ENCODE data around the gene CRELD1.
"Not testable (repeated sequence)": the region's sequence is repeated elsewhere in the genome, so short reads cannot be mapped to it uniquely, and the experiment has no call there.

CRELD1 gene

DNA sequence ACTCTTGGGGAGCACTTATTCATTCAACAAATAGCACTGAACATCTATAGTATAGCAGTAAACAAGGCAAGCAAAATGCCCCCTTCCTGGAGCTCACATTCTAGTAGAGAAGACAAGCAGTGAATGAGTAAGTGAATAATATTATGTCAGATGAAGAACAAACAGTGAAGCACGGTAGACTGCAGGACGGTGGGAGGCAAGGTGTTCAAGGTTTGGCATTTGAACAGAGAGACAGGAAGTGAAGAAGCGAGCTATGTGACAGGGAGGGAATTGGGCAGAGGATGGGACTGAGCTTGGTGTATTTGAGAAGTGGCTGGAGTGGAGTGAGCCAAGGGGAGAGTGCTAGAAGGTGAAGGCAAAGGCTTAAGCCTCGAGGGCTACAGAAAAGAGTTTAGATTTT, 1.4 kb downstream of the CRELD1 start:
- DNase-seq (ENCODE audit: low read depth in 2 of 2): no peak

DNA sequence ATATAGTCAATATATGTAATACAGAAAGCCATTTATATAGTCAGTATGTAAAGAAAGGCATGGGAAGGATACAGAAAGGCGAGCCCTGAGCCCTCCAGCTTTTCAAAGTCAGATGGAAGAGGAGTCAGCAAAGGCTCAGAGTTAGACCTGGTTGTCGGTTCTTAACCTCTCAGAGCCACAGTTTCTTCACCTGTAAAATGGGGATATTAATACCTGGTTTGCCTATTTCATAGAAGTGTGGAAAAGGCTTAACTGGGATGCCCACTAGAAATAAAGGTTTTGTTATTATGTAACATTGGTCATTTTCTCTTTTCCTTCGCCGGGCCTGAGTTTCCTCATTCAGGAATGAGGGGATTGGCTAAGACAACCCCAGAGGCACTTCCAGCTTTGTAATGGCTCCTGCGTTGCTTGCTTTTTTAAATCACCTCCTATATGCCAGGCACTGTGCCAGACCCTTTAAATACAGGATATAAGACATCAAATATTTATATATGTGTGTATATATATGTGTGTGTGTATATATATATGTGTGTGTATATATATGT, 2.4 kb downstream of the CRELD1 start:
- no peak for DNase-seq (ENCODE audit: low read depth in 2 of 2)

DNA sequence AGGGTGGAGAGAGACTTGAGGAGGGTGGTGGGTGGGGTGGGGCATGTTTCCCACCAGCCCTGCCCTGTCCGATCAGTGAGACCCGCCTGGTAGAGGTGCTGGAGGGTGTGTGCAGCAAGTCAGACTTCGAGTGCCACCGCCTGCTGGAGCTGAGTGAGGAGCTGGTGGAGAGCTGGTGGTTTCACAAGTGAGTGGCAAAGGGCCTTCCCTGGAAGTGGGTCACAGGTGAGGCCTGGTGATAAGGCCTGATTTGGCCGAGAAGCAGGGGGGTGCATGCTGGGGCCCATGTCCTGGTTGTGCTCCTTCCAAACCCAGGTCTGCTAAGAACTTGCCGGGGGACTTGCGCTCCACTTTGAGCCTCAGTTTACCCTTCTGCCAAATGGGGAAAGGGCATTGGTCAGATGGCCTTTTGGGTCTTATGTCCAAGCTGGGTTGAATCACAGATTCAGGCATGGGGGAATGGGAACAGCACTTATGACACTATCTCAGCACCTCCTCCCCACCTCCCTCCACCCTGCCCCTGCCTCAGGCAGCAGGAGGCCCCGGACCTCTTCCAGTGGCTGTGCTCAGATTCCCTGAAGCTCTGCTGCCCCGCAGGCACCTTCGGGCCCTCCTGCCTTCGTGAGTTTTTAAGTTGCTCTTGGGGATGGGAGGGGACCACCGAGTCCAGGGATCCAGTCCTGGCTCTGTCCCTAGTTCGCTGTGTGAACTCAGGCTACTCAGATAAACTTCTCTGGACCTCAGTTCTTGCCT, 4.0 kb downstream of the CRELD1 start:
- no peak for DNase-seq (ENCODE audit: low read depth in 2 of 2)

DNA sequence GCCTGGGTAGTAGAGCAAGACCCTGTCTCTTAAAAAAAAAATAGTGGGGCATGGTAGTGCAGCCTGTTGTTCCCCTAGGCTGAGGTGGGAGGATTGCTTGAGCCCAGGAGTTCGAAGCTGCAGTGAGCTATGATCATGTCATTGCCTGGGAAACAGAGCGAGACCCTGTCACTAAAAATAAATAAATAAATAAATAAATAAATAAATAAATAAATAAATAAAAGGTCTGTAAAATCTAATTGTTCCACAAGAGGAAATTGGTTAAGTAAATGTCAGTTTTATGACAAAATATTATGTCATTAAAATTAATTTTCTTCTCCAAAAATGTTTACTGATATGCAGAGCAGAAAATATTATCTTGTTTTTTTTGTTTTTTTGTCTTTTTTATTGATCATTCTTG, 5.3 kb downstream of the CRELD1 start:
- DNase-seq (ENCODE audit: low read depth in 2 of 2): no peak

DNA sequence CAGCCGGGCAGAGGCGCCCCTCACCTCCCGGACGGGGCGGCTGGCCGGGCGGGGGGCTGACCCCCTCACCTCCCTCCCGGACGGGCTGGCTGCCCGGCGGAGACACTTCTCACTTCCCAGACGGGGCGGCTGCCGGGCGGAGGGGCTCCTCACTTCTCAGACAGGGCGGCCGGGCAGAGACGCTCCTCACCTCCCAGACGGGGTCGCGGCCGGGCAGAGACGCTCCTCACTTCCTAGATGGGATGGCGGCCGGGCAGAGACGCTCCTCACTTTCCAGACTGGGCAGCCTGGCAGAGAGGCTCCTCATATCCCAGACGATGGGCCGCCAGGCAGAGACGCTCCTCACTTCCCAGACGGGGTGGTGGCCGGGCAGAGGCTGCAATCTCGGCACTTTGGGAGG, 6.3 kb downstream of the CRELD1 start:
- not testable (repeated sequence) for DNase-seq (ENCODE audit: low read depth in 2 of 2)

DNA sequence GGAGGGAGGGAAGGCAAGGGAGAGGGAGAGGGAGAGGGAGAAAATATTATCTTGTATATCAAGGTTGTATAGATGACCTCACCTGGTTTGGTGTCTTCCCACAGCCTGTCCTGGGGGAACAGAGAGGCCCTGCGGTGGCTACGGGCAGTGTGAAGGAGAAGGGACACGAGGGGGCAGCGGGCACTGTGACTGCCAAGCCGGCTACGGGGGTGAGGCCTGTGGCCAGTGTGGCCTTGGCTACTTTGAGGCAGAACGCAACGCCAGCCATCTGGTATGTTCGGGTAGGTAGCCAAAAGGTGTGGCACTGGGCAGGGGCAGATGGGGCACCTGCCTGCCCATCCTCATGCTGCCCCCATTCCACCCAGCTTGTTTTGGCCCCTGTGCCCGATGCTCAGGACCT, 7.1 kb downstream of the CRELD1 start:
- no peak for DNase-seq (ENCODE audit: low read depth in 2 of 2)

DNA sequence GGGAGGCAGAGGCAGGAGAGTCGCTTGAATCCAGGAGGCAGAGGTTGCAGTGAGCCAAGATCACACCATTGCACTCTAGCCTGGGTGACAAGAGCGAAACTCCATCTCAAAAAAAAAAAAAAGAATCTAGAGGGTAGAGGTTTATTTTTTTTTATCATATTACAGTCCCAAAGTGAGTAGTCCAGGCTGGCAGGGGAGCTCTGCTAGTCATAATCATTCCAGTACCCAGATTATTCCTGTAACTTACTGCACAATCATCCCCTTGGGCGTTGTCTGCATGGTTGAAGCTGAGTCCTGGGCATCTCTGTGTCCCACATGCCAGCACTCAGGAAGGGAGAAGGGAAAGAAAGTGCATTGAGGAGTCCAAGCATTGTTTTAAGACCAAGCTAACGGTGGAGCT, 8.5 kb downstream of the CRELD1 start:
- no peak for DNase-seq (ENCODE audit: low read depth in 2 of 2)

DNA sequence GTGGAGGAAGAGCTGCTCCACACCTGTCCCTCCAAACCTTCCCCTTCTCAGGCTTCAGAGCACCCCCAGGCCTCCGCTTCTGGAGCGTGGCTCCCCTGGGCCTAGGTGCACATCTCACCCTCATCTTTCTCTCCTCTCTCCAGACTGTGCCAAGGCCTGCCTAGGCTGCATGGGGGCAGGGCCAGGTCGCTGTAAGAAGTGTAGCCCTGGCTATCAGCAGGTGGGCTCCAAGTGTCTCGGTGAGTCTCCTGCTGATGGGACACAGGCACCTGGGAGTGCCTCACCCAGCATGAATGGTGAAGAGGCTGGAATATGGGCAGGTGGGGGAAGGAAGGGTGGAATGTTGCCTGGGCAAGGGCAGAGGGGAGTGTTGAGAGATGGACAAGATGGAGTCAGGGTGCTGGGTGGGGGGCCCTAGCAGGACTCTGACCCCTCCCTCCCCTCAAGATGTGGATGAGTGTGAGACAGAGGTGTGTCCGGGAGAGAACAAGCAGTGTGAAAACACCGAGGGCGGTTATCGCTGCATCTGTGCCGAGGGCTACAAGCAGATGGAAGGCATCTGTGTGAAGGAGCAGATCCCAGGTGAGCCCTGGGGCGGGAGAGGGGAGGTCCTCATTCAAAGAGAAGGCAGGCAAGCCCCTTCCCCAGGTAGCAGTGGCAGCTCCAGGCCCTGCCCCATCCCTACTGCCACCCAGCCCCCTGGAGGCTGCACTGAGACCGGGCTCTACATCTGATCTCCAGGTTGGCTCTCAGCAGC, 9.5 kb downstream of the CRELD1 start:
- no peak for DNase-seq (ENCODE audit: low read depth in 2 of 2)

DNA sequence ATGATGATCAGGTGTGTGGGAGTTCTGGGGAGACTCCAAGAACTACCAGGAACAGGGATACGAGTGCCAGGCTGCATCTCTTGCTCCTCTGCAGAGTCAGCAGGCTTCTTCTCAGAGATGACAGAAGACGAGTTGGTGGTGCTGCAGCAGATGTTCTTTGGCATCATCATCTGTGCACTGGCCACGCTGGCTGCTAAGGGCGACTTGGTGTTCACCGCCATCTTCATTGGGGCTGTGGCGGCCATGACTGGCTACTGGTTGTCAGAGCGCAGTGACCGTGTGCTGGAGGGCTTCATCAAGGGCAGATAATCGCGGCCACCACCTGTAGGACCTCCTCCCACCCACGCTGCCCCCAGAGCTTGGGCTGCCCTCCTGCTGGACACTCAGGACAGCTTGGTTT, 10.6 kb downstream of the CRELD1 start:
- DNase-seq (ENCODE audit: low read depth in 2 of 2): no peak

DNA sequence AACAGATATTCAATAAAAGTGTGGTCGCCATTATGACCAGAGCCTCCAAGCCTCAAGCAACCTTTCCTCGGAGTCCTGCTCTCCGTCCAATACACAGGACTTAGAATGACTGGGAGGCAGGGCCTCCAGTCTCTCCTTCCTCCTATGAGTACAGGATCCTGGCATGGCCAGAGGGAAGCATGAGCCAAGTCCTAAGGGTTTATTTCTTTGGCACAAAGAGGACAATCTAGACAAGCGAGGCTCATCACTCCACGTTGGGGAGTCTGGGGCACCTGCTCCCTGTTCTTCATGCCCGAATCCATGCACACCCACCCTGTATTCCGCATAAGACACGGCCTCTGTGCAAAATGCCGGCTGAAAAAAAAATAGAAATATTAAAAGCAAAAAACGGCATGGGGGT, 11.7 kb downstream of the CRELD1 start:
- DNase-seq (ENCODE audit: low read depth in 2 of 2): no peak

DNA sequence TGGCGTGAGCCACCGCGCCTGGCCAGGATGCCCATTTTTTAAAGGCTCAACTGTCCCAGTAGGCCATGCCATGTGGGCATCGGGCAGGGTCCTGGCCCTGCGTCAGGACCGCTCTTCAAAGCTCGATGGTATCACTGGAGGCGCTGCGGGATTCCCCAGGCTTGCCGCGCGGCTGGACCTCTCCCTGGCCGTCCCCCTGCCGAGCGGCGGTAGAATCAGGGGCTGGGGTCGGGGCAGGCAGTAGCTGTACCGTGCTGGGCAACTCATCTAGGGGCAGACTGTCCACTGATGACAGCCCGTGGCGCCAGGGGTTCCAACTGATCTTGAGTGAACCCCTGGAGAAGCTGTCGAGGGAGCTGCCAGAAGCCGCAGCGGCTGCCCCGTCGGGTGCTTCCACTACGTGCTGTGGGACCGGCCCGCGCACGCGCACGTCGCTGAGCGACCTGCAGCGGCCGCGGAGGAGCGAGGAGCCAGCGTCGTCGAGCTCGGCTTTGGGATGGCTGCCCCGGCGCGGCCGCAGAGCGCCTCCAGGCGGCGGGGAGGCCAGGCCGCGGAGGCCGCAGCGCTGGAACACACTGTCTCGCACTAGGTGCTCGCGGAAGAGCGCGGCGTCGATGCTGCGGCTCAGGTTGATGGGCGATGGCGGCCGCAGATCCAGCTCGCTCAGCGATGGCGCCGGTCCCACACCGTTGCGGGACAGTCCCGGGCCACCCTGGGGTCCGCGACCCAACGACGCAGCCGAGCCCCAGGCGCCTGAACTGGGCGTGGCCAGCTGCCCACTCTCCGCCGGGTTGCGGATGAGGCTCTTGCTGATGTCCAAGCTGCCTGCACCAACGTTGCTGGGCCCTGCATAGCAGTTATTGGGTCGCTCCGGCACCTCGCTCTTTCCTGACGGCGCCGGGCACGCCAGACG, 12.7 kb downstream of the CRELD1 start:
- peak; percentile 62 to 75 for DNase-seq (ENCODE audit: low read depth in 2 of 2)

DNA sequence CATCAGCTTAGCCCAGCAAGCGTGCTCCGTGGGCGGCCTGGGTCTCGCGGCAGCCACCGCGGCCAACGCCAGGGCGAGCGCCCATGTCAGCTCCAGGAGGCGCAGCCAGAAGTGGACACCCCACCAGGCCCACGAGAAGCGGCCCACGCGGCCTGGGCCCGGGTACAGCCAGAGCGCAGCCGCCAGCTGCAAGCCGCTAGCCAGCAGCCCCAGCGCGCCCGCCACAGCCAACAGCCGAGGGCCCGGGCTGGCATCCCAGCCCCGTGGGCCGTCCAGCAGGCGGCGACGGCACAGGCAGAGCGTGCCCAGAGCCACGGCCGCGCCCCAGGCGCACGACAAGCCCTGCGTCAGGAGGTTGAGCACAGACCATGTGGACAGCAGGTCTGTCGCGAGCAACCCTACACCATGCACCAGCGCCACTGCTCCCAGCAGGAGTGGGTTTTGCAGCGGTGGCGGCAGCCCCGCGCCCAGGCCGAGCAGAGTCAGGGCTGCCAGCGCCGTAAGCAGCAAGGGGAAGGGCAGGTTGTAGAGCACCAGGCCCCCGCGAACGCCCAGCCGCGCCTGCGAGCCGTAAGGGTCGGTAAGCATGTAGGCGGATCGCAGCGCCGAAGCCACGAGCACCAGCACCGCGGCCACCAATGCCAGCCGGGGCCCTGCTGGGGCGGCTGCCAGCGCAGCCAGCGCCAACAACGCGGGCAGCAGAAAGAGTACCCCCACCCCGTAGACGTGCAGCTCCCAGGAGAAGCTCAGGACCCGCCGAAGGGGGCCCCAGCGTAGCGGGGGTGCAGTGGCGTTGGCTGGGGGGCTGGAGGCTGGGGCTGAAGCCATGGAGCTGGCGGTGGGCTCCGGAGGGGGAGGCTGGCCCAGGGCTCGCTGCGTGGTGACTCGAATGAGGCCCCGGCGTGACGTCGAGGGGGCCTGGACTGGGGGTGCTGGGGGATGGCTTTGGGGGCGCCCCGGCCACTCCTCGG, 13.7 kb downstream of the CRELD1 start:
- DNase-seq (ENCODE audit: low read depth in 2 of 2): no peak

DNA sequence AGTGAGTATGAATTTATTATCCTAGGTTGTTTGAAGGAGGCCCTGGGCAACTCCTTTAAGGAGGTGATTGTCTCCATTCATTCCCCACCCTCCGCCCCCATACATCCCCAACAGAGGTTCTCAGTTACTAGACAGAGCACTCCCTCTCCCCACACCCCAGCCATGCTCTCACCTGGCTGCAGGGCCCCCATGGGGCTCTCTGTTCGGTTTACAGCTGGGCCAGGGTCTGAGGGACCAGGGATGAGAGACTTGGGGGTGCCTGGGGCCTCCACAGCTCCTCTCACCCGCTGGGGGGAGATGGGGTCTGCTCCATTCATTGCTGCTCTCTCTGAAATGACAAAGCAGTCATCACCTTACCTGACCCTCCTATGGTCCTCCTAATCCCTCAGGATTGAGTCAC, 15.0 kb downstream of the CRELD1 start:
- DNase-seq (ENCODE audit: low read depth in 2 of 2): no peak

DNA sequence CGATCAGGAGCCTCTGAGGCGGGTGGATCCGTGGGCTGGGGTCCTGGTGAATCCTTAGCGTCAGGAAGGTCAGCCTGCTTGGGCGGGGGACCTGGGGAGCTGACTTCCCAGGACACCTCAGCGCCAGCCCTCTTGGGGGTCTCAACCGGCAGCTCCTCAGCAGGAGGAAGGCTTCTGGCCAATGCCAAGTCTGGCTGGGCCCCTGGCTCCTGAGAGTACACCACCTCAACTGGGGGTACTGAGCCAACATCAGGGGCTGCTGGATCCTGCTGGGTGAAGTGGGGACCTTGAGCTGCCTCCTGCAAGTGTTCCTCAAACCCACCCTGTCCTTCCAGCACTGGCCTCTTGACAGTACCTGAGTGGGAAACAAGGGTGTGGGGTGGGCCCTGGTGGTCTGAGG, 15.5 kb downstream of the CRELD1 start:
- no peak for DNase-seq (ENCODE audit: low read depth in 2 of 2)

DNA sequence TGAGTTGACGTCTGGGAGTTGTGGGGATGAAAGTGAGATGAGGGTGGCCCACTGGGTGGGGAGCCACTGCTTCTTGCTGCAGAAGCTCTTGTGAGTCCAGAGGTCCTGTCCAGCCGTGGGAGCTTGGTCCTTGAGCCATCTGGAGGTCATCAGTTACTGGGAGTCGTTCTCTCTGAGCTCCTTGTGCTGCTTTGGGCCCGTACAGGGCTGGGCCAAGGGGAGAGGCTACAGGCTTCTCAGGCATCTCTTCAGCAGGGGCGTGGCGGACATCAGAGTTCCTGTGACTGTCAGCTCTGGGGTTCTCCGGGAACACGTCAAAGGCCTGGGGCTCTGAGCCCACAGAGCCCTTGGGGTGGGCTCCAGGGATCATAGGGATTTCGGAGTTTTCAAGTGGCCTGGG, 16.0 kb downstream of the CRELD1 start:
- no peak for DNase-seq (ENCODE audit: low read depth in 2 of 2)

DNA sequence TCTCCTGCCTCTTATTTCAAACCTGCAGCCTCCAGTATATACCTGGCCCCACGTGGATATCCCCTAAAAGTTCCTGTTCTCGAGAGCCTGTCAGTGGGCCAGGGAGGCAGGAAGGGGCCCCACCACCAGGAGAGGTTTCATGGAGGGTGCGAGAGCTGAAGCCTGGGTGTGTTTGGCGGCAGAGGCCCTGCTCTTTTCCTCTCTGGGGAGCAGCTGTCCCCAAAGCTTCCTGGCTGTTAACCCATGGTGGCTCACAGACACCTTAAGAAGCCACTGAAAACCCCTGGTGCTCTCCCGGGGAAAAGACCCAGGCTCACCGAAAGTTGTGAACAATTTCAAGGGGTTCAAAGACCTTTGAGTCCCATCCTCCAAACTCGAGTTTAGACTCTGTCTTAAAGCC, 17.5 kb downstream of the CRELD1 start:
- DNase-seq (ENCODE audit: low read depth in 2 of 2): no peak

DNA sequence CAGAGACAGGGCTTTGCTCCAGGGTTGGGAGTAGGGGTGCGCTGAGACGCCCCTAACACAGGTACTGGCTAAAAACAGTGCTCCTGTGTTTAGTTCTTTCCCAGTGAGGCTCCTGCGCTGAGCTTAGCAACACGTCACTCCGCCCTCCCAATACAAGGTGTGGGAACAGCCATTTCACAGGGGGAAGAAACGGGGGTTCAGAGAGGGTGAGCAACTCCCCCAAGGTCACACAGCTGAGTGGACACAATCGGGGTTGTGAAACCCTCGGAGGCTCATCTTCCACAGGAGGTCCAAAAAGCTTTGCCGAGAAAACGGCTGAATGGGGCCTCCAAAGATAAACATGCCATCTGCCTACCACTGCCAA, 17.9 kb downstream of the CRELD1 start:
- DNase-seq (ENCODE audit: low read depth in 2 of 2): no peak

DNA sequence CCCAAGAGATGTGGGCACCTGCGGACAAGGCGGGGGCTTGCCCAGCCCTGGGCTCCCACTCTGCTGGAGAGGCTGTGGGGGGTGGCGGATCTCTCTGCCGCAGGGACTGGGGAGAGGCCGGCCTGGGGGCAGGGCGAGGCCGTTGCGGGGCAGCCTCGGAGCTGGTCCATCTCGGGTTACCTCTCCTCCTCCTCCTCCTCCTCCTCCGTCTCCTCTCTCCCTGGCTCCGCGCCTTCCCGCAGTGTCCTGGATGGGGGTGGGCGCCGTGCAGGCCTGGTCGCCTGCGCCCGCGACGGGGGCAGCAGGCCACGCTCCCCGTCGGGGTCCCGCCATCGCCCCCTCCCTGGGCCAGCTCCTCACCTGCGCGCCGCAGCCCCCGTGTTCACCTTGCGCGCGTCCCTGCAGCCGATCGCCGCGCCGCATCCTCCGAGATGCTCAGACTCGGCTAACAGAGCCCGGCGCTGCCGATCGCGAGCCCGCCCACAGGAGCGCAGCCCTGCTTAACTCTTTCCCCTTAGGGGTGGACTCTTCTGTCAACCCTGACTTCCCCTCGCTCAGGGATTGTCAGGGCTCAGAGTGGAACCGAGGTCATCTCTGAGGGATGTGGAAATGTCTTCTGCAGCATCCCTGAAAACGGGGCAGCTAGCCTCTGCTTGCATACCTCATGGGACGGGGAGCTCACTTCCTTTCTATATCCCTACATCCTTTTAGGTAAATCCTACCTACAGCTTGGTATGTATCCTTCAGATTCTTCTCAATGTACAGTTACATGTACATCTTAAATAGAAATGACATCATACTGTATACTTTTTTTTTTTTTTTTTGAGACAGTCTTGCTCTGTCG, 18.6 kb downstream of the CRELD1 start, which contains the start of gene PRRT3:
Gene PRRT3, minus strand, starts transcription at position 447 of the 844 bp plus-strand sequence. CDS start 2,293 bp downstream, outside the sequence.
- peak in 1 of 2 donors; percentile 52 for DNase-seq (ENCODE audit: low read depth in 2 of 2)

DNA sequence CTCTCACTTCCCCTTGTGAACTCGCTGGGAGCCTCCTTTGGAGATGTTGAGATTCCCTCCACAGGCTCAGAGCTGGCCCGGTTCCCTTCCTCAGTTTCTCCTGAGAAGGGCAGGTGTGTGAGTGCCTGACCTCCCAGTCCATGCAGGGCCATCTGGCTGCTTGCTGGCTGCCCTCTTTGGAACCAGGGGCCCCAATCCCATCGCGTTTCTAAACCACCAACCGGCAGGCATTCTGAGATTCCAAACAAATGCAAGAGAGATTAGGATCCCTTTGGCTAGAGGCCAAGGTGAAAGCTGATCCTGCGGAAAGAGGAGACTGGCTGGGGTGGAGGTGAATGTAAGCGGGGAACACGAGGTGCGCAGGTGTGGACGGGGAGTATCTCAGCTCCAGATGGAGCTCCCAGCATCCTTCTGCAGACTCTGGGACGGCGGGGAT, 21.5 kb downstream of the CRELD1 start:
- no peak for DNase-seq (ENCODE audit: low read depth in 2 of 2)
